Epidermal melanocyte (primary cell): ENCODE results near the gene SLC17A3.

Source experiments
- DNase-seq: peaks from one replicate; pipeline ENCODE4 v3.0.0; 2011; ENCODE audit warnings: low spot score; ENCODE audit not compliant: insufficient read length

The SLC17A3 gene

DNA sequence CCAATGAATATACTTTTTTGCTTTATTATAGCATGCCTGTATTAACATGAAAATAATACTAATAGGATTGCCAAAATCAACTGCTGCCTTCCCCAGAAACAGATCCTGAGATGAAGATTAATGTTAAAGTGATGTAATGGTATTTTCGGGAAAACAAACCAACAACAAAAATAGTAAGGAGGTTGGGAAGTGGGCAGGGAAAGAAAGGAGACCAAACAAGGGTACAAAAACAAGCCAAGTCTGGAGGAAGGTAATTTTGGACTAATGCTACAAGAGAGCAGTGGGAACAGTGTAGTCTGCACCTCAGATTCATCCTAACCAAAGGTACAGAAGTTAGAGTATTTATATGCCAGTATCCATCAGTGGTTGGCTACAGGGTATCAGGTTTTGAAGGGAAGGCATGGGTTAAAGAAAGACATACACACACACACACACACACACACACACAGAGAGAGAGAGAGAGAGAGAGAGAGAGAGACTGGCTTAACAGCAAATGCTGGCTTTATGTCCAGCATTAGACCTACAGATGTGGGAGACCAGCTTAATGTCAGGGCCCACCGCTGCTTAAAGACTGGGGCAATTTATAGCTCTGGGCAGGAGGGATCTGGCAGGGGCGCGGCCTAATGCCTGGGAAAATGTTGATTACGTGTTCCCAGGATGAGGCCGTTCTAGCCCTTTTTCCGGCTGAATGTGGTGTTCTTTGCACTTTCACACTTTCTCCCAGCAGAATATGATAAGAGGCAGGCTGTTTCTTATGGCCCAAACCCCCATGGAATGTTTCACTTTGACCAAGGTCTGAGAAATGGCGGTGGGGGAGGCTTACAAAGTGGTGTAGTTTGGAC, 38.4 kb downstream of the SLC17A3 start:
- DNase-seq = no peak

DNA sequence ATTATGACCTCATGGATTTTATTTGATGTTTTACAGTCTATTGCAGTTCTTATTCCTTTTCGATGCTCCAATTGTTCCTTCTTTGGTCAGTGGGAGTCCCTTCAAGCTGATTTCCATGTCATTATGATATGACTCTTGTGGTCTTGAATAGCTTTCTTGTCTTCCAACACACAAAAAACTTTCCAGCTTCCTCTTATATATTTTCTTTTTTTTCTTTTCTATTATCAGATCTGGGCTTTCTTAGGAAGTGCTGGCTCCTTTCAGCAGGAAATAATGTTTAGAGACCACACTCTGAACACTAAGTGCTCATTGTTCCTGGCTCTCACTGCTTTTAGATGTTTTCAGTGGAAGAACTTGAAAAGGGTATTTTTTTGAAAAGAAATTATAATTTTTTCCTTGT, 39.1 kb downstream of the SLC17A3 start:
- no peak for DNase-seq

DNA sequence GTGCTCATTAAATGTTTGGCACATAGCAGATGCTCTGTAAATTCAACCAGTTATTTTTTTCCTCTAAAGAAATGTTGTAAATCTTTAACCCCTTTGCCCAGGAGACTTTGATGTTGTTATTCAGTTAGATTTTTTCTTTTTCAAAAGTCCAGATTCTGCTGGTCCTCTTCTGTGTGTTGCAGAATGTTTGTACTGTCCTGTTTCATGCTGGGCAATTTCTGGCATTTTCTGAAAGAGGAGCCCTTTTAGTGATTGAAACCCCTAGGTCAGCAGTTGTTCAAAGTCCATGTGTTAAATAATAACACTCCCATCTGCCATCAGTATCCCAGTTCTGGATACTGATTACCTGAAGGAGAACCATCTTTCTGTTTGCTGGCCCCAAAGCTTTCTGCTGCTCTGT, 40.9 kb downstream of the SLC17A3 start:
- DNase-seq = no peak

DNA sequence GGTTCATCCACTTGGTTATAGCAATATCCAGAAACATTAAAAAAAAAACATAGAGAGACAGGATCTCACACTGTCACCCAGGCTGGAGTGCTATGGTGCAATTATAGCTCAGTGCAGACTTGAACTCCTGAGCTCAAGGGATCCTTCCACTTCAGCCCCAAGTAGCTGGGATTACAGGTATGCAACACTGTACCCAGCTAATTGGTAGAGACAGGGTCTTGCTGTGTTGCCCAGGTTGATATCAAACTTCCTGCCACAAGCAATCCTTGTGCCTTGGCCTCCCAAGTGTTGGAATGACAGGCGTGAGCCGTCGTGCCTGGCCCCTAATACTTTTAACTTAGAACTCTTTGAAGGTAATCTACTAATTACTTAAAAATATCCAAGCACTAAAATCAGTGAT, 41.4 kb downstream of the SLC17A3 start:
- no peak for DNase-seq

DNA sequence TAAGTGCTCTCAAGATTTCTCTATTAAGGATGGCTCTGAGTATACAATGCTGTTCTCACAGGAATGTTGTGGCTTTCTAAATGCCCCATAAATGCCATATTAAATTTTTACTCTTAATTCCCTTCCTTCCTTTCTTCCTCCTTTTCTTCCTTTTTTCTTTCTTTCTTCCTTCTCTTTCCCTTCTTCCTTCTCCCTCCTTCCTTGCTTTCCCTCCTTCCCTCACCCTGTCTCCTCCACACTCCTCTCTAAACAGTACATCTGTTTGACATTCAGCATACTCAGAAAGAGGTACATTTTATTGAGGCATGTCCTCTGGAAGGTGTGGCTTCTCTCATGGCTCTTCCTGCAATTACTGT, 41.8 kb downstream of the SLC17A3 start:
- no peak for DNase-seq

- DNase-seq = no peak
Observed at GRCh38 chr6:25831532-25832306, 42.3 kb downstream of the SLC17A3 start, which contains the start of gene SLC17A1. TSS of gene SLC17A1 (minus strand) at chr6:25832052. CDS start at chr6:25830557, 1,495 bp downstream.

DNA sequence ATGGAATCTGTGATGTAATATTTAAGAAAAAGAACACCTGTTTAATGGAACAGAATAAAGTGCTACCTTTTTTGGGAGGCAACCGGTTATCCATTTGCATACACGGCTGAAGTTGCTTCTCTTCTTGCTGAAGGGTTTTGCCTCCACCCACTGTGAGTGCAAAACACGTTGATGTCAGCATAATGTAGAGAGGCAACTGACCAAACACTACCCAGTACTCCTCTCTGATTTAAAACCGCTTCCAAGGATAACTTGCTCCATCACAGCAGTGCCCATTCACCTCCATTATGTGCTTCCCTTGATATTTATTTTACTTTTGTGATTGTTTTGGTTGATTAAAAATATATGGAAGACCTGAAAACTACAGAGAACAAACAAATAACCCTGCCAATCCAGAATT, 43.6 kb downstream of the SLC17A3 start:
- no peak for DNase-seq

DNA sequence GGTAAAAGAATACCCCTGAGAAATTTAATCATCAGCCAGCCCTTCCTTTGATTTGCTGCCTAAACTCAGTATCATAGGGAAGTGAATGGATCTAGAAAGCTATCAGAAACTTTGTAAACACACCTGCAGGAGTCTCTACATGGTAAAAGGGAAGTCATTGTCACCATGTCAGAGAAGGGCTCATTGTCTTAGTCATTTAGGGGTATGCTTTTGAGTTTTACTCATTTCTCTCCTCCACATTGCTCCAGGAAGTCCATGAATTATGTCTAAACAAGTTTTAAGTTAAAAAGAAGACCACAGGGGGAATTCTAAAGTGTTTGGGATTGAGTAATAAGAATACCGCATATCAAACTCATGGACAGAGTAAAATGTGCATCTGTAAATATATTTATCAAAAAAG, 44.7 kb downstream of the SLC17A3 start:
- DNase-seq = no peak

DNA sequence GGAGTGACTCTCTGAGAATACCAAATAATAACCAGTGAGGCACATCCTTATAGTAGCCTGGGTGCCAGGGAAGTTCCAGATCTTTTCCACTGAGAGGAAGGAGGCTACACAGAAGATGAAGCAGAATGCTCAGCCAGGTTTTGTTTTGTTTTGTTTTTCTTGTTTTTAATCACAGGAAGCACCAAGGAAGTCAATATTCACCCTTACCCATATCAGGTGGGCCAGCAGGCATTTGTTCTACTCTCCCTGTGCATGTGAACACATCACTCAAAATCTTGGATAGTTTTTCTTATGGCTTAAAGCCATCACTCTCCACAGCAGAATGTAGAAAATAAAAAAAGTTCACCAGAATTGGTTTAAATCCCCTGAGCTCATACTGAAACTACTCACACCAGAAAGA, 52.7 kb downstream of the SLC17A3 start:
- DNase-seq = no peak

DNA sequence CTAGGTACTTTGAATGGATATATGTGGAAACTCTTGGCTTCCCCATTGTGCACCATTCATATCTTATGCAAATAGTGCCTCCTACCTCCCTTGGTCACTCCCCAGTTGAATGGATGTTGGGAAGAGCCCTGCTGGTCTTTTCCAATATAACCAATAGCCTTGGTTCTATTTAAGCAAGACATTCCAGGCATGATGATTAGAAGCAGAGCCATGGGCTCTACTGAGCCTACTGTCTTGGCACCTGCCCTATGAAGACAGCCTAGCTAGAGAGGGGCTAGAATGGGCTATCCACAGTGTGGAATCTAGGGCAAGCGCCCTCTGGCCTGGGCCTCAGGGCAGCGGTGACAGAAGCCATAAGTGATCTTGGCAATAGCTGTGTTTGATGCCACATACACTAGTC, 57.8 kb downstream of the SLC17A3 start:
- DNase-seq = no peak

- no peak for DNase-seq
Observed at GRCh38 chr6:25815194-25815593, 58.8 kb downstream of the SLC17A3 start.

DNA sequence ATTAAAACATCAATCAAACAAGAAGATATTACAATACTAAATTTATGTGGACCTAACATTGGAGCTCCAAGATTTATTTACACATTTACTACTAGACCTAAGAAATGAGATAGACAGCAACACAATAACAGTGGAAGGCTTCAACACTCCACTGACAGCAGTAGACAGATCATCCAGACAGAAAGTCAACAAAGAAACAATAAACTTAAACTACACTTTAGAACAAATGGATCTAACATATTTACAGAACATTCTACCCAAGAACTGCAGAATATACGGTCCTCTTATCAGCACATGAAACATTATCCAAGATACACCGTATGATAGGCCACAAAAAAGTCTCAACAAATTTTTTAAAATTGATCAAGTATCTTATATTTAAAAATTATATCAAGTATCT, 69.2 kb downstream of the SLC17A3 start:
- DNase-seq = no peak

DNA sequence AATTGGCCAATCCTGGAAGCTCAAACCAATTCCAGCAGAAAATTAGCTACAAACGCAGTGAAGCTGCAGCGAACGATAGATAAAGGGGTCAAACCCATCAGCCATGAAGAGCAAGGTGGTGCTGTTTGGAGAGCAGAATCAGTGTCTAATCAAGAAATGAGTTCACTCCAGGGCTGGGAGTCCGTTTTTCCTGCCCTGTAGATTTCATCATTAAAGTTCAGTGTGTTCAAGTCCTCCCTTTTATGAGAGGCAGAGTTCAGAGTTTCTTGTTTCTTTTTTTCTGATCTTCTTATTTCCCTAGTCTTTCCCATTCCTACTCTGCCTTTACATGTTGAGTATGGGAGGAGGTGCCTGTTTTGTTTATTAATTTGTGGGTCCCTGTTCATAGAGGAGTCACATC, 72.6 kb downstream of the SLC17A3 start:
- no peak for DNase-seq
